ENCODE results near the gene HTR3E. TPM values are rescaled to one million over a fixed set of nuclear protein-coding genes. Genes with fewer than 3 reads are reported as not detected.
"Not testable (repeated sequence)": the region's sequence is repeated elsewhere in the genome, so short reads cannot be mapped to it uniquely, and the experiment has no call there.

Gene HTR3E
- total RNA-seq = not detected in 2 replicates

- intact Hi-C loops (cut with micrococcal nuclease) = no loop called here
Observed at GRCh38 chr3:184096811-184097383, at the start of gene HTR3E. HTR3E (plus strand) TSS chr3:184097064; CDS start chr3:184097530, 466 bp downstream.

- intact Hi-C loops (cut with micrococcal nuclease) = no loop called here
Observed at GRCh38 chr3:184050217-184050847, 46.5 kb upstream of the HTR3E start.

GRCh38 chr3:184052767-184053166, 44.1 kb upstream of the HTR3E start, which contains the start of gene HTR3C:
HTR3C (plus strand) TSS chr3:184053047; CDS start chr3:184053081, 34 bp downstream.
- intact Hi-C loops (cut with micrococcal nuclease) = no loop called here

- intact Hi-C loops (cut with micrococcal nuclease) = no loop called here
Observed at GRCh38 chr3:184058029-184058428, 38.8 kb upstream of the HTR3E start.

- intact Hi-C loops (cut with micrococcal nuclease) = no loop called here
Observed at GRCh38 chr3:184059424-184059823, 37.4 kb upstream of the HTR3E start.

- intact Hi-C loops (cut with micrococcal nuclease) = no loop called here
Observed at GRCh38 chr3:184062637-184063036, 34.2 kb upstream of the HTR3E start.

GRCh38 chr3:184066211-184066610, 30.7 kb upstream of the HTR3E start:
- intact Hi-C loops (cut with micrococcal nuclease) = no loop called here

GRCh38 chr3:184067573-184068055, 29.2 kb upstream of the HTR3E start:
- intact Hi-C loops (cut with micrococcal nuclease) = no loop called here

GRCh38 chr3:184068344-184068743, 28.5 kb upstream of the HTR3E start:
- intact Hi-C loops (cut with micrococcal nuclease) = no loop called here

GRCh38 chr3:184071142-184071541, 25.7 kb upstream of the HTR3E start:
- intact Hi-C loops (cut with micrococcal nuclease) = not testable (repeated sequence)

- intact Hi-C loops (cut with micrococcal nuclease) = no loop called here
Observed at GRCh38 chr3:184073621-184074020, 23.2 kb upstream of the HTR3E start.

GRCh38 chr3:184075901-184076300, 21.0 kb upstream of the HTR3E start:
- intact Hi-C loops (cut with micrococcal nuclease) = no loop called here

- intact Hi-C loops (cut with micrococcal nuclease) = no loop called here
Observed at GRCh38 chr3:184077881-184078280, 19.0 kb upstream of the HTR3E start.

GRCh38 chr3:184078851-184079250, 18.0 kb upstream of the HTR3E start:
- intact Hi-C loops (cut with micrococcal nuclease) = no loop called here

GRCh38 chr3:184081116-184081830, 15.6 kb upstream of the HTR3E start:
- intact Hi-C loops (cut with micrococcal nuclease) = no loop called here

GRCh38 chr3:184082034-184082433, 14.8 kb upstream of the HTR3E start:
- intact Hi-C loops (cut with micrococcal nuclease) = no loop called here

GRCh38 chr3:184082465-184082864, 14.4 kb upstream of the HTR3E start:
- intact Hi-C loops (cut with micrococcal nuclease) = no loop called here

- intact Hi-C loops (cut with micrococcal nuclease) = no loop called here
Observed at GRCh38 chr3:184085389-184085852, 11.4 kb upstream of the HTR3E start.

- intact Hi-C loops (cut with micrococcal nuclease) = no loop called here
Observed at GRCh38 chr3:184092199-184092598, 4.7 kb upstream of the HTR3E start.

- intact Hi-C loops (cut with micrococcal nuclease) = no loop called here
Observed at GRCh38 chr3:184097556-184097955, 692 bp downstream of the HTR3E start.

- intact Hi-C loops (cut with micrococcal nuclease) = no loop called here
Observed at GRCh38 chr3:184099806-184100686, 3.2 kb downstream of the HTR3E start.
